CD4-positive, alpha-beta T cell (primary cell): ENCODE data around the gene SPINK14. TPM values are rescaled to one million over a fixed set of nuclear protein-coding genes. Genes with fewer than 3 reads are reported as not detected.

Experiments used
- ATAC-seq: fragments of 200-7000 bp; cut with Tn5 transposase; one replicate; pipeline ENCODE4 v1.10.0; 2022; ENCODE audit warnings: mild to moderate bottlenecking; ENCODE audit not compliant: poor library complexity
- CTCF ChIA-PET: fragments of 350-600 bp; sonication (Branson Sonifier 250); formaldehyde crosslinking; loops from one replicate; lab custom pipeline; 2021; ENCODE audit warnings: antibody characterized with exemption, inconsistent platforms; lab: Charles Lee
- POLR2A ChIA-PET: fragments of 350-600 bp; sonication (Branson Sonifier 250); formaldehyde crosslinking; loops from one replicate; lab custom pipeline; 2021; ENCODE audit warnings: antibody characterized with exemption, inconsistent platforms; lab: Charles Lee
- DNase-seq, 14 experiments: peaks; one replicate each; pipeline ENCODE4 v3.0.0-alpha.2; 2013 to 2020; ENCODE audit warnings: mixed read lengths in 2 of 14
- H3K27ac ChIP-seq, 2 donors: one replicate each; pipeline versions ENCODE4 v1.5.1 to v1.7.0; 2013; ENCODE audit warnings: low read length in 2 of 2, low read depth in 1 of 2, mild to moderate bottlenecking in 1 of 2
- H3K27me3 ChIP-seq, 2 experiments: 1 replicate in 1 of 2; 2 replicates in 1 of 2; pipeline versions ENCODE4 v1.6.1 to v1.7.0; 2013; ENCODE audit warnings: low read length in 2 of 2, control low read depth in 1 of 2, mild to moderate bottlenecking in 1 of 2, moderate library complexity in 1 of 2; ENCODE audit not compliant: insufficient read depth in 2 of 2, control insufficient read depth in 1 of 2
- H3K36me3 ChIP-seq: one replicate; pipeline ENCODE4 v1.6.1; 2013; ENCODE audit warnings: low read length, control low read depth; ENCODE audit not compliant: insufficient read depth
- H3K4me1 ChIP-seq: one replicate; pipeline ENCODE4 v1.6.1; 2013; ENCODE audit warnings: low read length, control low read depth; ENCODE audit not compliant: insufficient read depth
- H3K4me3 ChIP-seq: one replicate; pipeline ENCODE4 v1.5.1; 2013; ENCODE audit warnings: mild to moderate bottlenecking, low read length, moderate library complexity
- H3K9me3 ChIP-seq, 2 experiments: 1 replicate in 1 of 2; 2 replicates in 1 of 2; pipeline versions ENCODE4 v1.6.1 to v1.7.0; 2013; ENCODE audit warnings: low read length in 2 of 2, mild to moderate bottlenecking in 2 of 2, control low read depth in 1 of 2, moderate library complexity in 1 of 2; ENCODE audit not compliant: control insufficient read depth in 1 of 2, insufficient read depth in 1 of 2
- H3K27ac Mint-ChIP-seq: one replicate; pipeline ENCODE4 v1.8.0; 2020; ENCODE audit warnings: mixed read lengths
- H3K27me3 Mint-ChIP-seq: one replicate; pipeline ENCODE4 v1.8.0; 2021; ENCODE audit warnings: mixed read lengths
- H3K36me3 Mint-ChIP-seq: one replicate; pipeline ENCODE4 v1.8.0; 2021; ENCODE audit warnings: low read depth, mixed read lengths
- H3K4me1 Mint-ChIP-seq: one replicate; pipeline ENCODE4 v1.8.0; 2021; ENCODE audit warnings: low read depth, mixed read lengths
- H3K4me3 Mint-ChIP-seq: one replicate; pipeline ENCODE4 v1.8.0; 2020; ENCODE audit warnings: mild to moderate bottlenecking, mixed read lengths
- H3K9me3 Mint-ChIP-seq: one replicate; pipeline ENCODE4 v1.8.0; 2020; ENCODE audit warnings: mixed read lengths
- intact Hi-C, 2 experiments: fragments of 100-400 bp; cut with DNase I in 1 of 2; cut with micrococcal nuclease in 1 of 2; formaldehyde crosslinking; loops; one replicate each; pipeline versions ENCODE4 v1.15.1 to v1.9.0; 2023 to 2025; cut with DNase I, micrococcal nuclease
- total RNA-seq, 174 experiments: library from RNA in 2 of 174; stranded (reverse) in 2 of 174; gene quantifications; one replicate each; pipeline ENCODE4 v1.2.3 and lab custom pipeline; 2021 to 2026
- TF ChIP-seq, protein P1 (sequence below): fragments of 200-600 bp; IDR thresholded peaks from one replicate; pipeline ENCODE4 v1.8.0; 2022; ENCODE audit warnings: antibody characterized with exemption, mild to moderate bottlenecking

Gene SPINK14
- total RNA-seq, 2 experiments from 2014 or later = not detected

- no peaks in the 10 kb centered on the region for H3K4me1 ChIP-seq
- H3K27me3 ChIP-seq = peaks cover 0 to 6% of the 10 kb centered on the region in 2 experiments
- ChIA-PET CTCF (no interaction called here), POLR2A (no interaction called here)
- no peak overlapping the region for H3K27ac ChIP-seq
- Mint-ChIP-seq H3K4me3 (no peak overlapping the region), H3K9me3 (no peaks in the 10 kb centered on the region), H3K27me3 (peaks cover 6% of the 10 kb centered on the region), H3K4me1 (no peaks in the 10 kb centered on the region), H3K36me3 (no peaks in the 10 kb centered on the region), H3K27ac (no peak overlapping the region)
- H3K4me3 ChIP-seq = no peak overlapping the region
- H3K36me3 ChIP-seq = no peaks in the 10 kb centered on the region
- ATAC-seq = no peak
- intact Hi-C loops = loop anchor here (10.0 kb wide), 2 partner anchors 312 to 862 kb away; no protein-coding TSS in a partner anchor
- H3K9me3 ChIP-seq = no peaks in the 10 kb centered on the region
- no peak for DNase-seq
- TF ChIP-seq, protein P1, sequence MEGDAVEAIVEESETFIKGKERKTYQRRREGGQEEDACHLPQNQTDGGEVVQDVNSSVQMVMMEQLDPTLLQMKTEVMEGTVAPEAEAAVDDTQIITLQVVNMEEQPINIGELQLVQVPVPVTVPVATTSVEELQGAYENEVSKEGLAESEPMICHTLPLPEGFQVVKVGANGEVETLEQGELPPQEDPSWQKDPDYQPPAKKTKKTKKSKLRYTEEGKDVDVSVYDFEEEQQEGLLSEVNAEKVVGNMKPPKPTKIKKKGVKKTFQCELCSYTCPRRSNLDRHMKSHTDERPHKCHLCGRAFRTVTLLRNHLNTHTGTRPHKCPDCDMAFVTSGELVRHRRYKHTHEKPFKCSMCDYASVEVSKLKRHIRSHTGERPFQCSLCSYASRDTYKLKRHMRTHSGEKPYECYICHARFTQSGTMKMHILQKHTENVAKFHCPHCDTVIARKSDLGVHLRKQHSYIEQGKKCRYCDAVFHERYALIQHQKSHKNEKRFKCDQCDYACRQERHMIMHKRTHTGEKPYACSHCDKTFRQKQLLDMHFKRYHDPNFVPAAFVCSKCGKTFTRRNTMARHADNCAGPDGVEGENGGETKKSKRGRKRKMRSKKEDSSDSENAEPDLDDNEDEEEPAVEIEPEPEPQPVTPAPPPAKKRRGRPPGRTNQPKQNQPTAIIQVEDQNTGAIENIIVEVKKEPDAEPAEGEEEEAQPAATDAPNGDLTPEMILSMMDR = no peak
Measured at GRCh38 chr5:148172377-148172776, 4.0 kb downstream of the SPINK14 start.

- Histone ChIP-seq H3K27me3 (peaks cover 0 to 6% of the 10 kb centered on the region in 2 experiments), H3K4me1 (no peaks in the 10 kb centered on the region), H3K4me3 (no peak overlapping the region), H3K27ac (no peak overlapping the region), H3K36me3 (no peaks in the 10 kb centered on the region), H3K9me3 (no peaks in the 10 kb centered on the region)
- Mint-ChIP-seq H3K4me3 (no peak overlapping the region), H3K27me3 (peaks cover 19% of the 10 kb centered on the region), H3K9me3 (no peaks in the 10 kb centered on the region), H3K36me3 (no peaks in the 10 kb centered on the region), H3K27ac (no peak overlapping the region), H3K4me1 (no peaks in the 10 kb centered on the region)
- ChIA-PET CTCF (interaction anchor here (1.7 kb wide), 1 partner anchor 555 kb away, joined by 5 read pairs; no protein-coding TSS in a partner anchor), POLR2A (no interaction called here)
- TF ChIP-seq, protein P1 = no peak
- DNase-seq = no peak
- intact Hi-C loops = loop anchor here (5.0 to 10.0 kb wide), 5 partner anchors 176 to 858 kb away; no protein-coding TSS in a partner anchor
- no peak for ATAC-seq
Measured at GRCh38 chr5:148176480-148176879, 8.1 kb downstream of the SPINK14 start.

GRCh38 chr5:148177207-148177606, 8.9 kb downstream of the SPINK14 start:
- Histone ChIP-seq H3K36me3 (no peaks in the 10 kb centered on the region), H3K4me3 (no peak overlapping the region), H3K27me3 (peaks cover 0 to 9% of the 10 kb centered on the region in 2 experiments), H3K27ac (no peak overlapping the region), H3K9me3 (no peaks in the 10 kb centered on the region), H3K4me1 (no peaks in the 10 kb centered on the region)
- H3K27me3 Mint-ChIP-seq = peaks cover 19% of the 10 kb centered on the region
- POLR2A ChIA-PET = no interaction called here
- ATAC-seq = no peak
- H3K36me3 Mint-ChIP-seq = no peaks in the 10 kb centered on the region
- no peak overlapping the region for H3K4me3 Mint-ChIP-seq
- no peaks in the 10 kb centered on the region for H3K9me3 Mint-ChIP-seq
- no peaks in the 10 kb centered on the region for H3K4me1 Mint-ChIP-seq
- TF ChIP-seq, protein P1 = no peak
- no peak overlapping the region for H3K27ac Mint-ChIP-seq
- no peak for DNase-seq
- intact Hi-C loops = loop anchor here (5.0 to 10.0 kb wide), 5 partner anchors 175 to 858 kb away; no protein-coding TSS in a partner anchor
- CTCF ChIA-PET = no interaction called here
